Transverse colon (tissue), 4 donors: ENCODE measurements around the gene RBPJ. TPM values are rescaled to one million over a fixed set of nuclear protein-coding genes. Genes with fewer than 3 reads are reported as not detected.

Experiments used
- DNase-seq: peaks from one replicate; pipeline ENCODE4 v3.0.0-alpha.2; 2019
- H3K27ac ChIP-seq, 4 donors: fragments of 200-600 bp; sonication (generic); 2 replicates each; pipeline ENCODE4 v1.5.1; 2016 to 2018; ENCODE audit warnings: inconsistent platforms in 4 of 4
- H3K27me3 ChIP-seq: fragments of 200-600 bp; sonication (generic); 2 replicates; pipeline ENCODE4 v1.5.1; 2017; ENCODE audit warnings: inconsistent platforms
- H3K36me3 ChIP-seq, 4 donors: fragments of 200-600 bp; sonication (generic); 2 replicates each; pipeline ENCODE4 v1.5.1; 2017 to 2019; ENCODE audit warnings: inconsistent platforms in 4 of 4
- H3K4me1 ChIP-seq, 4 donors: fragments of 200-600 bp; sonication (generic); 2 replicates each; pipeline ENCODE4 v1.5.1; 2017 to 2020; ENCODE audit warnings: inconsistent platforms in 4 of 4
- H3K4me3 ChIP-seq, 4 donors: fragments of 200-600 bp; sonication (generic); 1 replicate in 1 of 4; 2 replicates in 3 of 4; pipeline versions ENCODE4 v1.5.1 to v1.6.1; 2017 to 2019; ENCODE audit warnings: inconsistent platforms in 4 of 4
- H3K9me3 ChIP-seq, 2 donors: fragments of 200-600 bp; sonication (generic); 2 replicates each; pipeline ENCODE4 v1.5.1; 2017 to 2019; ENCODE audit warnings: inconsistent platforms in 2 of 2
- CTCF ChIP-seq, 5 experiments: fragments of 200-600 bp in 3 of 5; fragments of 450-650 bp in 2 of 5; sonication (generic) in 3 of 5; IDR thresholded peaks; 1 replicate in 2 of 5; 2 replicates in 3 of 5; pipeline ENCODE4 v1.5.1; 2016 to 2017; ENCODE audit warnings: antibody characterized with exemption in 5 of 5, inconsistent platforms in 3 of 5, mild to moderate bottlenecking in 2 of 5, moderate library complexity in 1 of 5
- EP300 ChIP-seq: sonication (generic); formaldehyde crosslinking; IDR thresholded peaks from one replicate; pipeline ENCODE4 v1.6.1; 2017; ENCODE audit warnings: antibody characterized with exemption, low read depth
- POLR2A ChIP-seq: fragments of 450-650 bp; IDR thresholded peaks from one replicate; pipeline ENCODE4 v1.6.1; 2016; ENCODE audit warnings: antibody characterized with exemption, mild to moderate bottlenecking, moderate library complexity
- POLR2AphosphoS5 ChIP-seq, 3 donors: sonication (generic); formaldehyde crosslinking; IDR thresholded peaks; one replicate each; pipeline ENCODE4 v1.6.1; 2016; ENCODE audit warnings: antibody characterized with exemption in 3 of 3
- WGBS, 2 donors: methylation state at CpG; one replicate each; pipeline ENCODE4 v1.1.5; 2018; ENCODE audit warnings: low coverage in 1 of 2; 5-methylcytosine and 5-hydroxymethylcytosine counted together
- in situ Hi-C, 4 donors: fragments of 200-750 bp; cut with MboI; loops; one replicate each; pipeline versions ENCODE4 v1.15.0 to v1.15.1; 2017; ENCODE audit warnings: low sequenced_read_pairs in 3 of 4, low pct_ligation_motif_present in 1 of 4, low pct_unique_long_range_greater_than_20kb in 1 of 4
- intact Hi-C: fragments of 100-400 bp; cut with DNase I; formaldehyde crosslinking; loops from one replicate; pipeline ENCODE4 v1.15.1; 2023; ENCODE audit warnings: low total_unique reads
- total RNA-seq, 4 donors: library from RNA; depleted of rRNA; stranded (reverse); fragments of >200 nt; gene quantifications; one replicate each; pipeline ENCODE4 v1.1.0, GENCODE V29; 2016

Gene RBPJ
- total RNA-seq, 4 donors from 2014 or later: 15.1 to 104 (median 44.6) TPM

GRCh38 chr4:26457412-26457811 lies 136.6 kb downstream of the RBPJ start:
- H3K9me3 ChIP-seq: no peaks in the 10 kb centered on the region
- H3K4me1 ChIP-seq: peaks cover 0 to 4% (median under 1%) of the 10 kb centered on the region in 4 donors
- no peak for DNase-seq
- WGBS, 2 donors: 79 to 87% methylated on average over 4 to 6 of the region's 6 CpGs
- no peaks in the 10 kb centered on the region for H3K36me3 ChIP-seq
- in situ Hi-C loops (loop anchor here (25.0 kb wide), 1 partner anchor 555 kb away; no protein-coding TSS in a partner anchor), intact Hi-C loops (no loop called here)
- peak overlapping the region in 1 of 4 donors; percentile 57 for H3K27ac ChIP-seq
- H3K4me3 ChIP-seq: no peak overlapping the region
- TF ChIP-seq EP300: no peak
- TF ChIP-seq POLR2AphosphoS5 (IDR thresholded peaks at IDR 0.05): no peak
- TF ChIP-seq POLR2A: no peak
- no peak for TF ChIP-seq CTCF (IDR thresholded peaks at IDR 0.05)
- H3K27me3 ChIP-seq: no peaks in the 10 kb centered on the region

GRCh38 chr4:26458157-26458561 lies 137.3 kb downstream of the RBPJ start:
- intact Hi-C loops: no loop called here
- 45 to 64% methylated on average over 7 of the region's 7 CpGs for WGBS, 2 donors
- H3K27me3 ChIP-seq: no peaks in the 10 kb centered on the region
- no peak for TF ChIP-seq CTCF (IDR thresholded peaks at IDR 0.05)
- no peak for TF ChIP-seq EP300
- TF ChIP-seq POLR2AphosphoS5 (IDR thresholded peaks at IDR 0.05): no peak
- no peak for TF ChIP-seq POLR2A
- no peak overlapping the region for H3K4me3 ChIP-seq
- H3K9me3 ChIP-seq: no peaks in the 10 kb centered on the region
- in situ Hi-C loops: loop anchor here (25.0 kb wide), 1 partner anchor 554 kb away; no protein-coding TSS in a partner anchor
- DNase-seq: no peak
- H3K36me3 ChIP-seq: no peaks in the 10 kb centered on the region
- H3K27ac ChIP-seq: peak overlapping the region in 2 of 4 donors; percentile 2 to 57
- peaks cover 0 to 4% (median 0%) of the 10 kb centered on the region in 4 donors for H3K4me1 ChIP-seq

- intact Hi-C loops (no loop called here), in situ Hi-C loops (loop anchor here (25.0 kb wide), 1 partner anchor 553 kb away; no protein-coding TSS in a partner anchor)
- WGBS, 2 donors: 16 to 27% methylated on average over 16 to 19 of the region's 19 CpGs
Observed at GRCh38 chr4:26459054-26459755, 138.4 kb downstream of the RBPJ start.

More at GRCh38 chr4:26459054-26459755, 138.4 kb downstream of the RBPJ start:
- TF ChIP-seq EP300 (no peak), POLR2AphosphoS5 (IDR thresholded peaks at IDR 0.05) (no peak), CTCF (IDR thresholded peaks at IDR 0.05) (peak; percentile 42 to 53 (median 51))
- Histone ChIP-seq H3K9me3 (no peaks in the 10 kb centered on the region), H3K4me1 (peaks cover 0 to 4% (median 0%) of the 10 kb centered on the region in 4 donors), H3K27ac (peak overlapping the region in 3 of 4 donors; percentile 23 to 71 (median 67)), H3K27me3 (no peaks in the 10 kb centered on the region), H3K4me3 (peak overlapping the region in 1 of 4 donors; percentile 22), H3K36me3 (no peaks in the 10 kb centered on the region)
- DNase-seq: no peak
